ENCODE results near the gene ITGB1BP1. TPM values are rescaled to one million over a fixed set of nuclear protein-coding genes. Genes with fewer than 3 reads are reported as not detected.

ITGB1BP1 gene
- total RNA-seq, 1 experiment from 2014 or later: 32.7 TPM

- Mint-ChIP-seq H3K27me3 (ENCODE audit: low read depth) (no peaks in the 10 kb centered on the region), H3K4me3 (no peak overlapping the region), H3K4me1 (peaks cover 3% of the 10 kb centered on the region), H3K27ac (no peak overlapping the region), H3K36me3 (peaks cover 4% of the 10 kb centered on the region), H3K9me3 (no peaks in the 10 kb centered on the region)
- DNase-seq (ENCODE audit: low spot score): no peak
- ChIA-PET CTCF (no interaction called here), POLR2A (no interaction called here)
- TF ChIP-seq ERG (CRISPR knock-in tag; IDR thresholded peaks at IDR 0.05): no peak
- no peak for ATAC-seq
Observed at GRCh38 chr2:9405636-9406035, 17.7 kb downstream of the ITGB1BP1 start.

GRCh38 chr2:9404451-9404850, 18.9 kb downstream of the ITGB1BP1 start:
- Mint-ChIP-seq H3K4me3 (no peak overlapping the region), H3K27ac (no peak overlapping the region), H3K4me1 (peaks cover 8% of the 10 kb centered on the region), H3K9me3 (no peaks in the 10 kb centered on the region), H3K36me3 (peaks cover 4% of the 10 kb centered on the region), H3K27me3 (ENCODE audit: low read depth) (no peaks in the 10 kb centered on the region)
- no peak for ATAC-seq
- CTCF ChIA-PET: interaction anchor here (0.5 kb wide), 1 partner anchor 137 kb away, joined by 3 read pairs; no protein-coding TSS in a partner anchor
- POLR2A ChIA-PET: no interaction called here
- TF ChIP-seq FOXP1 (CRISPR knock-in tag; IDR thresholded peaks at IDR 0.05; ENCODE audit: borderline replicate concordance): no peak
- no peak for TF ChIP-seq NR3C1 (CRISPR knock-in tag; conservative IDR thresholded peaks at IDR 0.05; ENCODE audit: low read depth)
- no peak for TF ChIP-seq ZNF138 (CRISPR knock-in tag; conservative IDR thresholded peaks at IDR 0.05)
- no peak for TF ChIP-seq FOXK1 (CRISPR knock-in tag; IDR thresholded peaks at IDR 0.05)
- TF ChIP-seq ZNF281 (CRISPR knock-in tag; IDR thresholded peaks at IDR 0.05): no peak
- TF ChIP-seq ZNF219 (CRISPR knock-in tag; IDR thresholded peaks at IDR 0.05; ENCODE audit: borderline replicate concordance): no peak
- no peak for TF ChIP-seq ZNF671 (CRISPR knock-in tag; IDR thresholded peaks at IDR 0.05)
- TF ChIP-seq ZNF121 (CRISPR knock-in tag; IDR thresholded peaks at IDR 0.05): no peak
- no peak for TF ChIP-seq E2F1 (CRISPR knock-in tag; IDR thresholded peaks at IDR 0.05)
- no peak for TF ChIP-seq NR1H2 (CRISPR knock-in tag; IDR thresholded peaks at IDR 0.05)
- TF ChIP-seq NFYB (CRISPR knock-in tag; conservative IDR thresholded peaks at IDR 0.05; ENCODE audit: low read depth): no peak
- TF ChIP-seq FOXJ3 (CRISPR knock-in tag; IDR thresholded peaks at IDR 0.05; ENCODE audit: borderline replicate concordance): no peak
- TF ChIP-seq KAT7 (CRISPR knock-in tag; IDR thresholded peaks at IDR 0.05; ENCODE audit: borderline replicate concordance): no peak
- TF ChIP-seq ZNF423 (CRISPR knock-in tag; IDR thresholded peaks at IDR 0.05): no peak
- no peak for TF ChIP-seq ELF4 (CRISPR knock-in tag; IDR thresholded peaks at IDR 0.05; ENCODE audit: low read depth)
- no peak for TF ChIP-seq SOX15 (CRISPR knock-in tag; IDR thresholded peaks at IDR 0.05)
- no peak for TF ChIP-seq RELA (CRISPR knock-in tag; IDR thresholded peaks at IDR 0.05; ENCODE audit: borderline replicate concordance)
- TF ChIP-seq ZBTB21 (CRISPR knock-in tag; IDR thresholded peaks at IDR 0.05; ENCODE audit: borderline replicate concordance): no peak
- DNase-seq (ENCODE audit: low spot score): no peak

GRCh38 chr2:9403924-9404323, 19.4 kb downstream of the ITGB1BP1 start:
- Mint-ChIP-seq H3K4me1 (peaks cover 11% of the 10 kb centered on the region), H3K9me3 (no peaks in the 10 kb centered on the region), H3K27ac (no peak overlapping the region), H3K27me3 (ENCODE audit: low read depth) (no peaks in the 10 kb centered on the region), H3K4me3 (no peak overlapping the region), H3K36me3 (peaks cover 4% of the 10 kb centered on the region)
- DNase-seq (ENCODE audit: low spot score) (no peak), ATAC-seq (no peak)
- CTCF ChIA-PET: interaction anchor here (0.5 to 2.3 kb wide), 2 partner anchors 33 to 136 kb away, joined by 3 to 8 read pairs; no protein-coding TSS in a partner anchor
- POLR2A ChIA-PET: no interaction called here
- TF ChIP-seq MYBL2 (CRISPR knock-in tag; IDR thresholded peaks at IDR 0.05): no peak
- no peak for TF ChIP-seq ZSCAN18 (CRISPR knock-in tag; IDR thresholded peaks at IDR 0.05)
- no peak for TF ChIP-seq ATF3 (CRISPR knock-in tag; conservative IDR thresholded peaks at IDR 0.05)
- TF ChIP-seq ZBTB21 (CRISPR knock-in tag; IDR thresholded peaks at IDR 0.05; ENCODE audit: borderline replicate concordance): no peak
- no peak for TF ChIP-seq ZMAT4 (CRISPR knock-in tag; IDR thresholded peaks at IDR 0.05)
- no peak for TF ChIP-seq STAT6 (CRISPR knock-in tag; conservative IDR thresholded peaks at IDR 0.05; ENCODE audit: low read depth)
